ENCODE data around the gene ISG15.

- TF ChIP-seq, protein P1, sequence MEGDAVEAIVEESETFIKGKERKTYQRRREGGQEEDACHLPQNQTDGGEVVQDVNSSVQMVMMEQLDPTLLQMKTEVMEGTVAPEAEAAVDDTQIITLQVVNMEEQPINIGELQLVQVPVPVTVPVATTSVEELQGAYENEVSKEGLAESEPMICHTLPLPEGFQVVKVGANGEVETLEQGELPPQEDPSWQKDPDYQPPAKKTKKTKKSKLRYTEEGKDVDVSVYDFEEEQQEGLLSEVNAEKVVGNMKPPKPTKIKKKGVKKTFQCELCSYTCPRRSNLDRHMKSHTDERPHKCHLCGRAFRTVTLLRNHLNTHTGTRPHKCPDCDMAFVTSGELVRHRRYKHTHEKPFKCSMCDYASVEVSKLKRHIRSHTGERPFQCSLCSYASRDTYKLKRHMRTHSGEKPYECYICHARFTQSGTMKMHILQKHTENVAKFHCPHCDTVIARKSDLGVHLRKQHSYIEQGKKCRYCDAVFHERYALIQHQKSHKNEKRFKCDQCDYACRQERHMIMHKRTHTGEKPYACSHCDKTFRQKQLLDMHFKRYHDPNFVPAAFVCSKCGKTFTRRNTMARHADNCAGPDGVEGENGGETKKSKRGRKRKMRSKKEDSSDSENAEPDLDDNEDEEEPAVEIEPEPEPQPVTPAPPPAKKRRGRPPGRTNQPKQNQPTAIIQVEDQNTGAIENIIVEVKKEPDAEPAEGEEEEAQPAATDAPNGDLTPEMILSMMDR (IDR thresholded peaks at IDR 0.05): no peak
- no peak for TF ChIP-seq EP300 (IDR thresholded peaks at IDR 0.05; ENCODE audit: low read depth)
Observed at GRCh38 chr1:1039145-1039910, 26.0 kb downstream of the ISG15 start.
